LHCN-M2 (cell line): ENCODE data around the gene HCFC2. TPM values are rescaled to one million over a fixed set of nuclear protein-coding genes. Genes with fewer than 3 reads are reported as not detected.
"Not testable (repeated sequence)": the region's sequence is repeated elsewhere in the genome, so short reads cannot be mapped to it uniquely, and the experiment has no call there.

Experiments
- DNase-seq: peaks from one replicate; pipeline ENCODE4 v3.0.0-alpha.2; 2012; ENCODE audit warnings: low read depth
- total RNA-seq: library from RNA; depleted of rRNA; stranded (reverse); fragments of >200 nt; gene quantifications from 2 replicates; pipeline ENCODE4 v1.2.3, GENCODE V29; 2014

The HCFC2 gene
- total RNA-seq, 1 experiment from 2014 or later: 23.1 TPM

- not testable (repeated sequence) for DNase-seq
Observed at GRCh38 chr12:104114834-104115586, 50.7 kb downstream of the HCFC2 start.

- DNase-seq: no peak
Observed at GRCh38 chr12:104115587-104115975, 51.2 kb downstream of the HCFC2 start.

GRCh38 chr12:104121001-104121400 is 56.7 kb downstream of the HCFC2 start:
- peak; percentile 59 for DNase-seq

GRCh38 chr12:104122298-104122697 is 58.0 kb downstream of the HCFC2 start:
- DNase-seq: no peak

- no peak for DNase-seq
Observed at GRCh38 chr12:104126548-104126947, 62.2 kb downstream of the HCFC2 start.

GRCh38 chr12:104130760-104131159 is 66.4 kb downstream of the HCFC2 start:
- DNase-seq: no peak

GRCh38 chr12:104131609-104132008 is 67.3 kb downstream of the HCFC2 start:
- no peak for DNase-seq

- no peak for DNase-seq
Observed at GRCh38 chr12:104132351-104132956, 68.1 kb downstream of the HCFC2 start.

GRCh38 chr12:104133321-104133720 is 69.0 kb downstream of the HCFC2 start:
- DNase-seq: no peak

- DNase-seq: peak; percentile 22
Observed at GRCh38 chr12:104133866-104134265, 69.5 kb downstream of the HCFC2 start.

- DNase-seq: no peak
Observed at GRCh38 chr12:104134882-104135281, 70.6 kb downstream of the HCFC2 start.

- DNase-seq: no peak
Observed at GRCh38 chr12:104136577-104136976, 72.2 kb downstream of the HCFC2 start.

GRCh38 chr12:104137001-104137901 is 72.9 kb downstream of the HCFC2 start:
- peak; percentile 43 for DNase-seq

GRCh38 chr12:104137902-104138796 is 73.8 kb downstream of the HCFC2 start, which contains the start of gene NFYB:
Gene NFYB, minus strand, starts transcription at chr12:104138210. Its CDS starts 2,757 bp downstream, at chr12:104135453.
- DNase-seq: peak; percentile 96

- DNase-seq: no peak
Observed at GRCh38 chr12:104138797-104139152, 74.4 kb downstream of the HCFC2 start.

GRCh38 chr12:104142543-104142942 is 78.2 kb downstream of the HCFC2 start:
- no peak for DNase-seq

GRCh38 chr12:104143002-104143401 is 78.7 kb downstream of the HCFC2 start:
- DNase-seq: no peak

- no peak for DNase-seq
Observed at GRCh38 chr12:104143918-104144317, 79.6 kb downstream of the HCFC2 start.

GRCh38 chr12:104147346-104147745 is 83.0 kb downstream of the HCFC2 start:
- no peak for DNase-seq

- DNase-seq: no peak
Observed at GRCh38 chr12:104150416-104150815, 86.1 kb downstream of the HCFC2 start.

GRCh38 chr12:104152685-104153241 is 88.4 kb downstream of the HCFC2 start:
- no peak for DNase-seq
